ENCODE data around the gene ENTPD8. TPM values are rescaled to one million over a fixed set of nuclear protein-coding genes. Genes with fewer than 3 reads are reported as not detected.
A peak's percentile ranks its signal among the peaks of the same experiment; 100 is the strongest.

The ENTPD8 gene
- total RNA-seq, 6 donors from 2014 or later = 0.15 to 0.17 TPM; not detected in 4

DNA sequence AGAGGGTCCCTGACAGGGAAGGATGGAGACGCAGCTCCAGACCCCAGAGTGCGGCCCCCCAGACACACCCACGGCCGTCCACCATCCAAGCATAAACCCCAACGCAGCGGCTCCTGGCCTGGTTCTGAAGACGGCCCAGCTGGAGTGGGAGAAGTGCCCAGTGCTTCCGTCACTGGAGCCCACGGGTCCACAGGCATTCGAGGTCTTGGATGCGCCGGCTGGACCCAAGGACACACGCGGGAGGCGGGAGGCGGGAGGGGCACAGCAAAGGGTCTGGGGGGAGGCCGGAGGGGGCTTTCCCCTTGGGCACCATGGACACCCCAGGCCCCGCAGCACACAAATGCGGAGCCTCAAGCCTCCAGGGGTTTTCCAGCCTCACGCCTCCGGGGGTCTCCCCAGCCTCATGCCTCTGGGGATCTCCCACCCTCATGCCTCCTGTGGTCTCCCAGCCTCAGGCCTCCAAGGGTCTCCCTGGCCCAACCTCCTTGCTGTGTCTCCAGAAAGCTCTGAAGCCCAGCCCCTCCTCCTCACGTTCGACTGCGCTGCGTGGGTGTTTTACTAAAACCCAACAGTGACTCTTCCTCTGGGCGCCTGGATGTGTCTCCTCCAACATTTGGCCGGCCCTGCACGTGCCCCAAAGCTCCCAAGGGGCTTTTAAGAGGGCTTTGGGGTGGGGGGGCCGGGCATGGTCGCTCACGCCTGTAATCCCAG lies 33.4 kb downstream of the ENTPD8 start:
- ATAC-seq (ENCODE audit: low FRiP score in 2 of 2) = peak in 1 of 2 donors; percentile 62
- Histone ChIP-seq H3K27ac (peak overlapping the region in 2 of 4 donors; percentile 61 to 81), H3K4me1 (peaks cover 34 to 50% (median 41%) of the 10 kb centered on the region in 4 donors), H3K36me3 (no peaks in the 10 kb centered on the region), H3K9me3 (no peaks in the 10 kb centered on the region), H3K27me3 (peaks cover 0 to 4% (median 1%) of the 10 kb centered on the region in 4 donors), H3K4me3 (peak overlapping the region in 1 of 4 donors; percentile 45)
- DNase-seq = peak in 1 of 2 donors; percentile 59
- WGBS, 2 donors = 83 to 86% methylated on average over 22 to 26 of the region's 31 CpGs
- TF ChIP-seq EP300 (IDR thresholded peaks at IDR 0.05) (no peak), POLR2AphosphoS5 (IDR thresholded peaks at IDR 0.05) (no peak), POLR2A (IDR thresholded peaks at IDR 0.05) (no peak)
- TF ChIP-seq, protein P1, sequence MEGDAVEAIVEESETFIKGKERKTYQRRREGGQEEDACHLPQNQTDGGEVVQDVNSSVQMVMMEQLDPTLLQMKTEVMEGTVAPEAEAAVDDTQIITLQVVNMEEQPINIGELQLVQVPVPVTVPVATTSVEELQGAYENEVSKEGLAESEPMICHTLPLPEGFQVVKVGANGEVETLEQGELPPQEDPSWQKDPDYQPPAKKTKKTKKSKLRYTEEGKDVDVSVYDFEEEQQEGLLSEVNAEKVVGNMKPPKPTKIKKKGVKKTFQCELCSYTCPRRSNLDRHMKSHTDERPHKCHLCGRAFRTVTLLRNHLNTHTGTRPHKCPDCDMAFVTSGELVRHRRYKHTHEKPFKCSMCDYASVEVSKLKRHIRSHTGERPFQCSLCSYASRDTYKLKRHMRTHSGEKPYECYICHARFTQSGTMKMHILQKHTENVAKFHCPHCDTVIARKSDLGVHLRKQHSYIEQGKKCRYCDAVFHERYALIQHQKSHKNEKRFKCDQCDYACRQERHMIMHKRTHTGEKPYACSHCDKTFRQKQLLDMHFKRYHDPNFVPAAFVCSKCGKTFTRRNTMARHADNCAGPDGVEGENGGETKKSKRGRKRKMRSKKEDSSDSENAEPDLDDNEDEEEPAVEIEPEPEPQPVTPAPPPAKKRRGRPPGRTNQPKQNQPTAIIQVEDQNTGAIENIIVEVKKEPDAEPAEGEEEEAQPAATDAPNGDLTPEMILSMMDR (IDR thresholded peaks at IDR 0.05) = no peak

DNA sequence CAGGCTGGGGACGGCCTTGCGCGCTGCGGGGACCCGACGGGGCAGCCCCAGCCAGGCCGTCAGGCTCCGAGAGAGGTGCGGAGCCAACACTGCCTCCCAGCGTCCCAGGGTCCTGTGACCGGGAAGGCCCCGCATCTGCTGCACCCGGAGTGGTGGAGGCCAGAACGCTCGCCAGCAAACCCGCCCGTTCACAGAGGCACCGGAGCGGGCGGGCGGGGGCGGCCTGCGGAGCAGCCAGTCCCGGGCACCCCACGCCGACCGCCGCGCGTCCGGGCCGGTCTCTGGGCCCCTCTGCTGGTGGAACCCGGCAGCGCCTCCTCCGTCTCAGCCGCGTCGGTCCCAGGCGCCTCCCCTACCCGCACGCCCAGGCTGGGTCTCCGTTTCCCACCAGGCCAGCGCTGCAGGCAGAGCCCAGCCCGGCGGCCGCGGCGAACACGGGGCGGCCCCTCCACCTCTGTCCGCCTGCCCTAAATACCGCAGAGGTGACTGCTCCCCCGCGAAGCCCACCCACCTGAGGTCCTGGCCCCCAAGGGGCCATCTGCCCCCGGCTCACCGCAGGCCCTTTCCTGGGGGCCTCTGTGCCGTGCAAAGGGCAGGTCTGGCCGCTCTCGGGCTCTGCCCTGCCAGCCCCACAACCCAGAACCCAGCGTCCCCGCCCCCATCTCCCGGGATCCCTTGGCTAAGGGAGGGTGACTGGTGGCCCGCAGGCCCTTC lies 34.1 kb downstream of the ENTPD8 start:
- Histone ChIP-seq H3K4me3 (peak overlapping the region; percentile 20 to 46 (median 34)), H3K9me3 (no peaks in the 10 kb centered on the region), H3K27ac (peak overlapping the region in 3 of 4 donors; percentile 56 to 81 (median 61)), H3K4me1 (peaks cover 30 to 46% (median 36%) of the 10 kb centered on the region in 4 donors), H3K36me3 (no peaks in the 10 kb centered on the region), H3K27me3 (peaks cover 0 to 4% (median 1%) of the 10 kb centered on the region in 4 donors)
- DNase-seq = peak; percentile 65 to 94
- ATAC-seq (ENCODE audit: low FRiP score in 2 of 2) = peak; percentile 79 to 91
- TF ChIP-seq POLR2A (IDR thresholded peaks at IDR 0.05) = no peak
- no peak for TF ChIP-seq EP300 (IDR thresholded peaks at IDR 0.05)
- TF ChIP-seq, protein P1 (IDR thresholded peaks at IDR 0.05) = peak; percentile 77 to 97 (median 94)
- WGBS, 2 donors = 16% methylated on average over 16 of the region's 63 CpGs; no CpG with 5 or more reads in 1 of the 2 donors

DNA sequence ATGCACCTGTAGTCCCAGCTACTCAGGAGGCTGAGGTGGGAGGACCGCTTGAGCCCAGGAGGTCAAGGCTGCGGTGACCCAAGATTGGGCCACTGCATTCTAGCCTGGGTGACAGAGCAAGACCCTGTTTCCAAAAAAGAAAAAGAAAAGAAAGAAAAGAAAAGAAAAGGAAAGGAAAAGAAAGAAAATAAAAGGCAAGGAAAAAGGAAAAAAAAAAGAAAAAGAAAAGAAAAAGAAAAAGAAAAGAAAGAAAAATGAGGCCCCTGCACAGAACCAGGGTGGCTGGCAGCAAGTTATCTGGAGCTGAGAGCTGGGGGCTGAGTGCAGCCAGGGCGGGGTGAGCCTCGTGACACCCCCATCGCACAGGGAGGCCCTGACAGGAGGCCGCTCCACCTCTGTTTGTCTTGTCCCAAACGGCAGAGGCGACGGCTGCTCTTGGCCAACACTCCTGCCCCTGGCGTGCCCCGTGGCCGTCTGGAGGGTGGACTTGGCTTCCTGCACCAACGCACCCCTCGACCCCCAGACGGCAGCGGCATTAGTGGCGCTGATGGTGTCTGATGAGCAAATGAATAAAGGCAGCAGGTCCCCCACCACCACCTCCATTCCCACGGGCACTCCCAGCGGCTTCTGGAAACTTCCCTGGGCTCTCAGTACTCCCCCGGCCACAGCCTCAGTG lies 34.9 kb downstream of the ENTPD8 start:
- TF ChIP-seq POLR2A (IDR thresholded peaks at IDR 0.05) (no peak), POLR2AphosphoS5 (IDR thresholded peaks at IDR 0.05) (no peak), EP300 (IDR thresholded peaks at IDR 0.05) (no peak)
- TF ChIP-seq, protein P1 (IDR thresholded peaks at IDR 0.05) = no peak
- Histone ChIP-seq H3K36me3 (no peaks in the 10 kb centered on the region), H3K27me3 (peaks cover 0 to 4% (median 1%) of the 10 kb centered on the region in 4 donors), H3K4me3 (peak overlapping the region in 3 of 4 donors; percentile 22 to 46 (median 45)), H3K4me1 (peaks cover 22 to 38% (median 30%) of the 10 kb centered on the region in 4 donors), H3K27ac (peak overlapping the region in 3 of 4 donors; percentile 56 to 81 (median 61)), H3K9me3 (no peaks in the 10 kb centered on the region)
- peak in 1 of 2 donors; percentile 80 for DNase-seq
- WGBS, 2 donors = 50 to 60% methylated on average over 19 to 20 of the region's 20 CpGs
- ATAC-seq (ENCODE audit: low FRiP score in 2 of 2) = no peak

DNA sequence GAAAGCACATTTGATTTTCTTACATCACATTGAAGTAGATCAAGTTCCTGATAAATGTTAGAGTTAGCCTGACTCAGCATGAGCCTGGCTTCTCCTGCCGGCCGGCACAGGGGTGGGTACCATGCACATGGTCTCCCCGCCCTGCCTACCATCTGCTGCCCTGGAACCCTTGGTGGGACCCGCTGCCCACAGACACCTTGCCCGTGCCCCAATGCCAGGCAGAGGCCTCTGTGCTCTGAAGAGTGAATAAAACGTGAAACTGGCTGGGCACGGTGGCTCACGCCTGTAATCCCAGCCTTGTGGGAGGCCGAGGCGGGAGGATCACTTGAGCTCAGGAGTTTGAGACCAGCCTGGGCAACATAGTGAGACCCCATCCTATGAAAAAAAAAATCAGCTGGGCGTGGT lies 35.5 kb downstream of the ENTPD8 start:
- ATAC-seq (ENCODE audit: low FRiP score in 2 of 2) (no peak), DNase-seq (no peak)
- Histone ChIP-seq H3K27ac (peak overlapping the region in 1 of 4 donors; percentile 81), H3K4me3 (no peak overlapping the region), H3K36me3 (no peaks in the 10 kb centered on the region), H3K27me3 (peaks cover 0 to 4% (median 1%) of the 10 kb centered on the region in 4 donors), H3K9me3 (no peaks in the 10 kb centered on the region), H3K4me1 (peaks cover 16 to 32% (median 24%) of the 10 kb centered on the region in 4 donors)
- 79 to 86% methylated on average over 11 of the region's 11 CpGs for WGBS, 2 donors
- TF ChIP-seq POLR2A (IDR thresholded peaks at IDR 0.05) = no peak
